HG03025 (cell line): ENCODE data around the gene PCNT.

Experiments used
- ATAC-seq: cut with Tn5 transposase; IDR thresholded peaks from one replicate; pipeline ENCODE4 v1.9.1; 2021; ENCODE audit warnings: mild to moderate bottlenecking, moderate library complexity; ENCODE audit not compliant: unreplicated experiment, low FRiP score

The PCNT gene

DNA sequence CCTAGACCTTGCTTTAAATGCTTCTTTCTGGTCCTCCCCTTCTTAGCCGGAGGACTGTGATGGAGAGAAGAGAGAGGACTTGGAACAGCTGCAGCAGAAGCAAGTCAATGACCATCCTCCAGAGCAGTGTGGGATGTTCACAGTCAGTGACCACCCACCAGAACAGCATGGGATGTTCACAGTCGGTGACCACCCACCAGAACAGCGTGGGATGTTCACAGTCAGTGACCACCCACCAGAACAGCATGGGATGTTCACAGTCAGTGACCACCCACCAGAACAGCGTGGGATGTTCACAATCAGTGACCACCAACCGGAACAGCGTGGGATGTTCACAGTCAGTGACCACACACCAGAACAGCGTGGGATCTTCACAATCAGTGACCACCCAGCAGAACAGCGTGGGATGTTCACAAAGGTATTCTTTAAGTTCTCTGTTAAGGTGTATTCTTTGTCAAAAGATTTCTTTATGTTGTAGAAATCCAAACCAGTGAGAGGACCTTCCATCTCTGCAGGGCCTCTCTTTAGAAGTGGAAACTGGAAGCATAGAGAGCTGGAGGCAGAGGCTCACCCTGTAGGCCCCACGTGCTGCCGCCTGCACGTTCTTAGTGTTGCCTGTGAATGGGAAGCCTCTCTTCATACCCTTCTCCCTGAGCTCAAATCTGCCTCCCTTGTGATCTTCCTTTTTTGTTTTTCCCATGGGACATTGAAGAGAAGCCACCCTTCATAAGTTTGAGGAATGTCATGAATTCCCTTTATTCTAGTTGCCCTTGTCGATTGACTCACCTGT lies 10.6 kb downstream of the PCNT start:
- no peak for ATAC-seq

- ATAC-seq: no peak
These were observed 12.6 kb downstream of the PCNT start for GRCh38 chr21:46336603-46337002.

DNA sequence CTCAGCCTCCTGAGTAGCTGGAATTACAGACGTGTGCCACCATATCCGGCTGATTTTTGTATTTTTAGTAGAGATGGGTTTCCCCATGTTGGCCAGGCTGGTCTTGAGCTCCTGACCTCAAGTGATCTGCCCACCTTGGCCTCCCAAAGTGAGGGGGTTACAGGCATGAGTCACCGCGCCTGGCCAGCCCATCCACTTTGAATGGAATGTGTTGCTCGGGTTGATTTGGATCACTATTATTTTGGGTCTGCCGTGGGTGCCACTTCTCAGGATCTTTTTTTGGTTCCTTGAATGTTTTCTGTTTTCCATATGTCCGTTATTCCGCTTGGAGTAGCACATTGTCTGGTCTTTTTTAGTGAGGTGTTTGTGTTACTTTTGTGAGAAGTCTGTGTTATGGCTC lies 17.0 kb downstream of the PCNT start:
- no peak for ATAC-seq

DNA sequence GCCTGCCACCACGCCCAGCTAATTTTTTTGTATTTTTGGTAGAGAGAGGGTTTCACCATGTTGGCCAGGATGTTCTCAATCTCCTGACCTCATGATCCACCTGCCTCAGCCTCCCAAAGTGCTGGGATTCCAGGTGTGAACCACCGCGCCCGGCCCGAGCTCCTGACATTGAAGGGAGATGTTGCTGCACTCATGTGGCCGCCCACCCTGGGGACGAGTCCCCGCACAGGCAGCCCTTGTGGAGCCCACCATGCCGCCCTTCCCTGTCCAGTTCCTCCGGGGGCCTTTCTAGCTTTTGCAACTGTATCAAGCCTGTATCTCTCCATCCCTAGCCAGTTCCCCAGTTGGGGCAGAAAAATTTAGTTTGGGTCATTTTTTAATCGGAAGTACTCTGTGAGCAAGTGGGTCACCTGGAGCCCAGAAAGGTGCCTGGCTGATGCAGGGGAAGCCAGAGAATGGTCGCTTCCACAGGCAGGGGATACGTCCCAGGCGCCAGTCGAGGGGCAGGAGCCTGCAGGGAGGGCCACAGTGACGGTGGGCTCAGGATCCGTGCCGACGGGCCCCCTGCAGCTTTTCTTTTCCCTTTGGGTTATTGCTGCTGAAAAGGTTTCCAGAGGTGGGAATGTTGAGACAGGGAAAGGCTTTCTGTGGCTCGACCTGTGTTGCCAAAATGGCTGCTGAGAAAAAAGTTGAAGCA lies 20.4 kb downstream of the PCNT start:
- no peak for ATAC-seq

- no peak for ATAC-seq
These were observed 21.9 kb downstream of the PCNT start for GRCh38 chr21:46345861-46346260.

GRCh38 chr21:46346296-46347202 lies 22.6 kb downstream of the PCNT start:
- ATAC-seq: no peak

DNA sequence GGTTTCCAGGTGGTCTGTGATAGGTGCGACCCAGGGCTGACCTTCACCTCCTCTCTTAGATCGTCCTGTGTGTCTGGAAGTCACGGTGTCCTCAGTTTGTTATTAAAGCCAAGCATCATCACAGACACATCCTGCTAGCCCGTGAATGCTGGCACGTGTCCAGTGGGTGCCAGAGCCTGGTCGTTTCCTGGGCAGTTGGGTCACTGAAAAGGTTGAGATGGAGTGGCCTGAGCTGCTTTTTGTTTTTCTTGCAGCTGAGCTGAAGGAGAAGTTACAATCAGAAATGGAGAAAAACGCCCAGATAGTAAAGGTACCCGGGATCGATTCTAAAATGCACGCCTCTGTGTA lies 23.2 kb downstream of the PCNT start:
- no peak for ATAC-seq

GRCh38 chr21:46347791-46348381 lies 23.9 kb downstream of the PCNT start:
- ATAC-seq: no peak

- ATAC-seq: no peak
These were observed 25.3 kb downstream of the PCNT start for GRCh38 chr21:46349134-46349760.

DNA sequence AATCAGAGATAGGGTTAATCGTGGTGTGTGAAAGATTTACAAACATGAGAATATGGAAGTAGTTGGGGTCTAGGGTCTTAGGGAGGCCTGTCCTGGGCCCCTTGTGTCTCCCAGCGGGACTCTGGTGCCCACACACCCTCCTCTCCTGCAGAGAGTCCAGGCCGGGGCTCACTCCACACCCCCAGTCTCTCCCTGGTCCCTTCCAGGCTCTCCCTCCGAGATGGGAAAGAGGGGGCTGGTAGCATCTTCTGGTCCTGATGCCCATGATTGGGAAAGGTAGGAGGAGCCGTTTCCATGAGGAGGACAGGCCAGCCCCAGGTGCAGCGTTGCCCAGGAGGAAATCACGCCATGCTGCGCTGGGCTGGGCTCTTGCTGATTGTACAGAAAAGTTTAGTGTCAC lies 26.6 kb downstream of the PCNT start:
- ATAC-seq: no peak

- ATAC-seq: no peak
These were observed 27.0 kb downstream of the PCNT start for GRCh38 chr21:46350981-46351380.

DNA sequence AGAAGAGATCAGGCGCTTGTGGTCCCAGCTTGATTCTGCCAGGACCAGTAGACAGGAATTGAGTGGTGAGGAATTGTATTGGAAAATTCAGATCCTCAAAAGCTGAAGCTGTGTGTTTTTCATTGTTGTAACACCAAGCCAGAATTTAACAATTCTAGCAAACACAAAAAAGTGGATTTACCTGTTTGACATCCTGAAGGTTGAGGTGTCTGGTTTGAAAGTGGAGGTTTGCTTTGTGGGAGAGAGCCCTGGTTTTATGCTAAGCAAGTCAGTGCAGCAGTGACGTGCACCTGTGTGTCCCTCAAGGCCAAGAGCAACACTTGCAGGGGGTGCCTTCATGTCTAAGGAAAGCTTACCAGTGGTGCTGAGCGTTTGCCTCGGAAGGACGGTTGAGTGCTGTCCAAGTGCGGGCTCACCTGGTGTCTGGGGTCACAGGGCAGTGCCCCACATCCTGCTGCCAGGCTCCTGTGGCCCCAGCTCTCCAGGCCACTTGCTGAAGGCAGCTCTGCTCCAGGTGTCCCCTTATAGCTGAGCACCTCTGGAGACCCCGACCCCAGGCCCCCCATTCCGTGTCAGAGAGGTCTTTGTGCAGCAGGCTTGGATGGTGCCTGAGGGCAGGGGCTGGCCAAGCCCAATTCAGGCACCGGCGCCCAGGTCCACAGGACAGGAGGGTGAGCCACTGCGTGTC lies 27.7 kb downstream of the PCNT start:
- ATAC-seq: no peak

GRCh38 chr21:46352164-46352515 lies 28.2 kb downstream of the PCNT start:
- ATAC-seq: no peak

- no peak for ATAC-seq
These were observed 29.0 kb downstream of the PCNT start for GRCh38 chr21:46352913-46353312.

DNA sequence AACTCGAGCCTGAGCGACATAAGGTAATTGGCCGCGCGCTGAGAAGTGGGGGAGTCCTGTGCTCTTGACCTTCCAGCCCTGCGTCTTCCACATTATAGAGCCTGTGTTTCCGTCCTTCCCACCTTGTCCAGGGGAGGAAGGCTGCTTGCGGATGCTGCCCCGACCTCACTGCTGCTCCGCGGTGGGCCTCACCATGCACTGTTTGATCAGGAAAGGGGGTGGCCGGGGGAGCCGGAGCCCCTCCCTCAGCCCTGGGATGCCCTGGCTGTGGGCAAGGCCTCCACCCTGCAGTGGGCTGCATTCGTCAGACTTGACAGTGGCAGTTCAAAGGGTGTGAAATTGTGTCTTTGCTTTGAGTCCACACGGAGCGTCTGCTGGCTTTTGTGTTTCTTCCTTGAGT lies 30.1 kb downstream of the PCNT start:
- ATAC-seq: no peak

- no peak for ATAC-seq
These were observed 30.6 kb downstream of the PCNT start for GRCh38 chr21:46354518-46354917.

GRCh38 chr21:46355161-46356004 lies 31.4 kb downstream of the PCNT start:
- ATAC-seq: no peak

- no peak for ATAC-seq
These were observed 32.0 kb downstream of the PCNT start for GRCh38 chr21:46356005-46356338.
